Measurements from ENCODE around the gene PI16. TPM values are rescaled to one million over a fixed set of nuclear protein-coding genes. Genes with fewer than 3 reads are reported as not detected.

Gene PI16
- total and polyA plus RNA-seq, 2 donors (not counting 1 experiment from before 2014, with no cell fraction given): 1.4 to 7.4 TPM

- no peak for TF ChIP-seq CTCF (IDR thresholded peaks at IDR 0.05)
- TF ChIP-seq EZH2 (IDR thresholded peaks at IDR 0.05; ENCODE audit: borderline replicate concordance, insufficient read depth, low read depth, low read length, poor library complexity, severe bottlenecking): no peak
- ChIA-PET POLR2A (interaction anchor here (0.7 to 1.1 kb wide), 2 partner anchors 27 to 510 kb away, joined by 3 to 6 read pairs; partner anchors contain the start of gene FGD2), CTCF (interaction anchor here (0.6 to 9.7 kb wide), 16 partner anchors 24 to 364 kb away, joined by 3 to 223 read pairs (median 4); partner anchors contain the start of genes C6orf89 and PI16)
- Histone ChIP-seq H3K36me3 (replicated peaks in 1 of 2; ENCODE audit: control extremely low read depth in 1 of 2, control insufficient read depth in 1 of 2, extremely low read depth in 1 of 2, insufficient read depth in 2 of 2, low read length in 1 of 2) (peaks cover 0 to 66% of the 10 kb centered on the region in 2 experiments), H3K4me3 (ENCODE audit: control extremely low read depth in 1 of 5, extremely low read depth in 1 of 5, insufficient read depth in 1 of 5, low read depth in 2 of 5, low read length in 4 of 5) (no peak overlapping the region), H2AFZ (ENCODE audit: insufficient read depth, low read depth, low read length, poor library complexity, severe bottlenecking) (no peak overlapping the region), H3K9me3 (ENCODE audit: control extremely low read depth in 1 of 3, control insufficient read depth in 2 of 3, insufficient read depth in 1 of 3, low read length in 2 of 3) (no peaks in the 10 kb centered on the region), H3K79me2 (ENCODE audit: control insufficient read depth, insufficient read depth, low read length) (peaks cover 64% of the 10 kb centered on the region), H3K4me1 (ENCODE audit: control insufficient read depth in 2 of 2, insufficient read depth in 2 of 2, low read length in 2 of 2) (peaks cover 16 to 17% of the 10 kb centered on the region in 2 donors), H3K27ac (ENCODE audit: low read length in 2 of 2) (no peak overlapping the region), H3K9ac (ENCODE audit: low read length) (no peak overlapping the region), H3K27me3 (replicated peaks in 1 of 4; ENCODE audit: control extremely low read depth in 1 of 4, control insufficient read depth in 3 of 4, insufficient read depth in 4 of 4, low read length in 3 of 4) (no peaks in the 10 kb centered on the region), H4K20me1 (ENCODE audit: control insufficient read depth, insufficient read depth, low read length, poor library complexity, severe bottlenecking) (peaks cover 89% of the 10 kb centered on the region), H3K4me2 (replicated peaks; ENCODE audit: low read depth, low read length, poor library complexity, severe bottlenecking) (no peak overlapping the region)
- DNase-seq: peak; percentile 42
- no peak for ATAC-seq (ENCODE audit: low read depth)
- Mint-ChIP-seq H3K27ac (peak overlapping the region; percentile 47), H3K4me1 (peaks cover 37% of the 10 kb centered on the region), H3K4me3 (no peak overlapping the region), H3K27me3 (no peaks in the 10 kb centered on the region), H3K9me3 (ENCODE audit: insufficient read depth) (no peaks in the 10 kb centered on the region)
- 44% methylated on average over 3 of the region's 4 CpGs for WGBS (ENCODE audit: insufficient coverage)
- intact Hi-C loops (cut with micrococcal nuclease): no loop called here
Measured at GRCh38 chr6:36979347-36979742, 24.8 kb downstream of the PI16 start.

DNA sequence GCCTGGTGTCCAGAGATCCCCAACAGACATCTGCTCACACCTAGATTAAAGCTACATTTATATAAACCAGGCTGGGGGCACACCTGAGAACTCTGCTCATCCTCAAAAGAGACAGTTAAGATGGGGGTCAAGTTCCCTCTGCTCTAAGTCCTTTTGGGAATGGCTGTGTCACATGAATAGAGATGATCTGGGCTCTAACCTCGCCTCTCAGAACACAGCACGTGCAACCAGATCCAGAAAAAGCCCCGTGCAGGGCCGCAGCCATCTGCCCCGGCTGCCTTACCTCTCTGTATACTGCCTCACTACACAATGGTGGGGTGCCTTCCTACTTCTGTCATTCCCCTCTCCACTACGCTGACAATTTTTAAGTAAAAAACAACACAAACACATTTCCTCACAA lies 25.6 kb downstream of the PI16 start:
- Mint-ChIP-seq H3K27me3 (no peaks in the 10 kb centered on the region), H3K4me3 (no peak overlapping the region), H3K4me1 (peaks cover 37% of the 10 kb centered on the region), H3K27ac (no peak overlapping the region), H3K9me3 (ENCODE audit: insufficient read depth) (no peaks in the 10 kb centered on the region)
- TF ChIP-seq CTCF (IDR thresholded peaks at IDR 0.05) (no peak), EZH2 (IDR thresholded peaks at IDR 0.05; ENCODE audit: borderline replicate concordance, insufficient read depth, low read depth, low read length, poor library complexity, severe bottlenecking) (no peak)
- WGBS (ENCODE audit: insufficient coverage): 86% methylated on average over 6 of the region's 6 CpGs
- Histone ChIP-seq H3K27me3 (replicated peaks in 1 of 4; ENCODE audit: control extremely low read depth in 1 of 4, control insufficient read depth in 3 of 4, insufficient read depth in 4 of 4, low read length in 3 of 4) (no peaks in the 10 kb centered on the region), H3K9me3 (ENCODE audit: control extremely low read depth in 1 of 3, control insufficient read depth in 2 of 3, insufficient read depth in 1 of 3, low read length in 2 of 3) (no peaks in the 10 kb centered on the region), H3K4me2 (replicated peaks; ENCODE audit: low read depth, low read length, poor library complexity, severe bottlenecking) (no peak overlapping the region), H3K79me2 (ENCODE audit: control insufficient read depth, insufficient read depth, low read length) (peaks cover 71% of the 10 kb centered on the region), H3K4me3 (ENCODE audit: control extremely low read depth in 1 of 5, extremely low read depth in 1 of 5, insufficient read depth in 1 of 5, low read depth in 2 of 5, low read length in 4 of 5) (no peak overlapping the region), H4K20me1 (ENCODE audit: control insufficient read depth, insufficient read depth, low read length, poor library complexity, severe bottlenecking) (peaks cover 97% of the 10 kb centered on the region), H3K27ac (ENCODE audit: low read length in 2 of 2) (no peak overlapping the region), H3K36me3 (replicated peaks in 1 of 2; ENCODE audit: control extremely low read depth in 1 of 2, control insufficient read depth in 1 of 2, extremely low read depth in 1 of 2, insufficient read depth in 2 of 2, low read length in 1 of 2) (peaks cover 0 to 58% of the 10 kb centered on the region in 2 experiments), H2AFZ (ENCODE audit: insufficient read depth, low read depth, low read length, poor library complexity, severe bottlenecking) (no peak overlapping the region), H3K4me1 (ENCODE audit: control insufficient read depth in 2 of 2, insufficient read depth in 2 of 2, low read length in 2 of 2) (peaks cover 24 to 25% of the 10 kb centered on the region in 2 donors), H3K9ac (ENCODE audit: low read length) (no peak overlapping the region)
- intact Hi-C loops (cut with micrococcal nuclease): no loop called here
- ATAC-seq (ENCODE audit: low read depth) (no peak), DNase-seq (no peak)
- POLR2A ChIA-PET: interaction anchor here (0.6 to 1.1 kb wide), 3 partner anchors 26 to 212 kb away, joined by 3 to 4 read pairs (median 3); partner anchors contain the start of gene FGD2
- CTCF ChIA-PET: interaction anchor here (1.2 to 9.7 kb wide), 6 partner anchors 26 to 230 kb away, joined by 4 to 223 read pairs (median 10); partner anchors contain the start of gene PI16

Data from B cell (primary cell).